ENCODE data around the gene ARHGAP8.
"Not testable (repeated sequence)": the region's sequence is repeated elsewhere in the genome, so short reads cannot be mapped to it uniquely, and the experiment has no call there.

- not testable (repeated sequence) for TF ChIP-seq CTCF (IDR thresholded peaks at IDR 0.05 in 8 of 11, conservative IDR thresholded peaks at IDR 0.05 in 3 of 11); POLR2AphosphoS5 (IDR thresholded peaks at IDR 0.05); POLR2A (IDR thresholded peaks at IDR 0.05)
Observed at GRCh38 chr22:44858819-44859218, 106.4 kb downstream of the ARHGAP8 start.
